Lung (tissue), 12 donors: ENCODE results near the gene PTX4. TPM values are rescaled to one million over a fixed set of nuclear protein-coding genes. Genes with fewer than 3 reads are reported as not detected.

Source experiments
- ATAC-seq: fragments of 200-7000 bp; cut with Tn5 transposase; one replicate; pipeline ENCODE4 v1.9.1; 2020; ENCODE audit warnings: moderate number of reproducible peaks; ENCODE audit not compliant: insufficient read depth, low FRiP score
- DNase-seq, 3 donors: peaks; one replicate each; pipeline ENCODE4 v3.0.0-alpha.2; 2013 to 2017
- H3K27ac ChIP-seq, 2 donors: one replicate each; pipeline ENCODE4 v1.5.1; 2013; ENCODE audit warnings: mild to moderate bottlenecking in 2 of 2, moderate library complexity in 2 of 2, control low read depth in 1 of 2, inconsistent platforms in 1 of 2, low read depth in 1 of 2, low read length in 1 of 2
- H3K27me3 ChIP-seq, 3 donors: one replicate each; pipeline ENCODE4 v1.5.1; 2013; ENCODE audit warnings: low read length in 2 of 3; ENCODE audit not compliant: control insufficient read depth in 3 of 3, insufficient read depth in 3 of 3
- H3K36me3 ChIP-seq, 4 donors: one replicate each; pipeline ENCODE4 v1.5.1; 2013; ENCODE audit warnings: low read length in 4 of 4, mild to moderate bottlenecking in 1 of 4, moderate library complexity in 1 of 4; ENCODE audit not compliant: control insufficient read depth in 4 of 4, insufficient read depth in 4 of 4
- H3K4me1 ChIP-seq, 5 donors: one replicate each; pipeline ENCODE4 v1.5.1; 2013; ENCODE audit warnings: low read length in 5 of 5, mild to moderate bottlenecking in 2 of 5, moderate library complexity in 1 of 5; ENCODE audit not compliant: control insufficient read depth in 5 of 5, insufficient read depth in 5 of 5
- H3K4me3 ChIP-seq: one replicate; pipeline ENCODE4 v1.5.1; 2013; ENCODE audit warnings: mild to moderate bottlenecking, control low read depth, moderate library complexity
- H3K9ac ChIP-seq, 2 donors: one replicate each; pipeline ENCODE4 v1.5.1; 2013; ENCODE audit warnings: low read length in 2 of 2, control low read depth in 1 of 2; ENCODE audit not compliant: insufficient read depth in 1 of 2
- H3K9me3 ChIP-seq, 4 donors: one replicate each; pipeline ENCODE4 v1.5.1; 2013; ENCODE audit warnings: low read length in 3 of 4, mild to moderate bottlenecking in 1 of 4, moderate library complexity in 1 of 4; ENCODE audit not compliant: control insufficient read depth in 4 of 4, insufficient read depth in 3 of 4
- WGBS, 2 donors: extraction: QIAGEN DNeasy Blood & Tissue Kit; methylation state at CpG; one replicate each; pipeline ENCODE4 v1.1.7; 2013; 5-methylcytosine and 5-hydroxymethylcytosine counted together
- polyA plus RNA-seq, 2 donors: library from polyadenylated mRNA; stranded (reverse); fragments of 200-250 nt; gene quantifications; one replicate each; pipeline ENCODE4 v1.2.1, GENCODE V29; 2013
- total RNA-seq, 2 donors: library from RNA; depleted of rRNA in 1 of 2; stranded (reverse); fragments of >200 nt in 1 of 2; gene quantifications; one replicate each; pipeline ENCODE4 v1.2.1, GENCODE V29; 2014 to 2021
- TF ChIP-seq, protein P1 (sequence below): IDR thresholded peaks from 2 replicates; pipeline ENCODE4 v1.5.1; 2012; ENCODE audit warnings: mild to moderate bottlenecking; ENCODE audit errors: control extremely low read depth, extremely low read depth
- donor health status: control.
- donor health status: control.
- donor health status: Bipolar disorder and iron deficiency.
- donor health status: healthy.
- donor health status: DM: yes; HTN: yes; CAD: no.

The PTX4 gene
- total and polyA plus RNA-seq, 4 donors, result 0.02 to 0.31 (median 0.25) TPM; not detected in 1

DNA sequence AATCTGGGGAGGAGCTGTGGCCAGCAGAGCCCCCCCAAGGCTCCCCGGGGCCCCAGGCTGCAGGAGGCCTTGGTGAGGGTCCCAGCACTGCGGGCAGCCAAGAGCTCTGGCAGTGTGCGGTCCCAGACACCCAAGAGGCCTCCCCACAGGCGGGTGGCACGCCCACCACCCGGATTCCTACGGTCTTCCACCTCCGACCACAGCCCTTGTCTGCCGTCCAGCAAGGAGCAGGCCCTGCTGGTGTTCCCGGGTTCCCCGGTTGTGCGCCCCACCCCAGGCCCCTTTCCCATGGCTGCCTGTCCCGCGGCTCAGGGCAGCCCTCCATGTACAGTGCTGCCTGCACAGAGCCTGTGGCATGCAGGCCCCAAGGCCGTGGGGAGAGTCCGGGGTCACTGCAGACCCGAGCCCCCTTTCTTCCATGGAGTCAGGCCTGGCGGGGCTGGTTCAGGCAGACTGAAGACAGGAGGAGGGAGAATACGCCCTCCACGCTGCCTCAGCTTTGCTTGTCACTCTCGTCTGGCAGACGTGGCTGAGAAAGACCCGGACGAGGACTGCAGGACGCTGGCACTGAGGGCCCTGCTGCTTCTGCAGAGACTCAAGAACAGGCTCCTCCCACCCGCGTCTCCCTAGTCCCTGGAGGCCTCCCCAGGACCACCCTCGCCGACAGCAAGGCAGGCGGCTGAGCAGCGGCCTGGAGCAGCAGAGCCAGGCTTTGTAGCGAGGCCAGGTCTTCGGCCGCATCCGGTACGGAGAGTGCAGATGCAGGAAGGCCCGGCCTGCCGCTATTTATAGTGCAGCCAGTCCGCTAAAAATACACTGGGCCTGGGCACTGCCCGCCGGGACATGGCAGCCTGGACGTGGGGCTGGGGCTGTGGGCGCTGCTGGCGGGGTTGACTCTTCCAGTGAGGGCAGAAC lies 20.8 kb upstream of the PTX4 start:
- peaks cover 0 to 4% (median under 1%) of the 10 kb centered on the region in 4 donors for H3K9me3 ChIP-seq
- peaks cover 0 to 21% (median 3%) of the 10 kb centered on the region in 5 donors for H3K4me1 ChIP-seq
- 69 to 81% methylated on average over 44 of the region's 44 CpGs for WGBS, 2 donors
- TF ChIP-seq, protein P1, sequence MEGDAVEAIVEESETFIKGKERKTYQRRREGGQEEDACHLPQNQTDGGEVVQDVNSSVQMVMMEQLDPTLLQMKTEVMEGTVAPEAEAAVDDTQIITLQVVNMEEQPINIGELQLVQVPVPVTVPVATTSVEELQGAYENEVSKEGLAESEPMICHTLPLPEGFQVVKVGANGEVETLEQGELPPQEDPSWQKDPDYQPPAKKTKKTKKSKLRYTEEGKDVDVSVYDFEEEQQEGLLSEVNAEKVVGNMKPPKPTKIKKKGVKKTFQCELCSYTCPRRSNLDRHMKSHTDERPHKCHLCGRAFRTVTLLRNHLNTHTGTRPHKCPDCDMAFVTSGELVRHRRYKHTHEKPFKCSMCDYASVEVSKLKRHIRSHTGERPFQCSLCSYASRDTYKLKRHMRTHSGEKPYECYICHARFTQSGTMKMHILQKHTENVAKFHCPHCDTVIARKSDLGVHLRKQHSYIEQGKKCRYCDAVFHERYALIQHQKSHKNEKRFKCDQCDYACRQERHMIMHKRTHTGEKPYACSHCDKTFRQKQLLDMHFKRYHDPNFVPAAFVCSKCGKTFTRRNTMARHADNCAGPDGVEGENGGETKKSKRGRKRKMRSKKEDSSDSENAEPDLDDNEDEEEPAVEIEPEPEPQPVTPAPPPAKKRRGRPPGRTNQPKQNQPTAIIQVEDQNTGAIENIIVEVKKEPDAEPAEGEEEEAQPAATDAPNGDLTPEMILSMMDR, result no peak
- no peak overlapping the region for H3K9ac ChIP-seq
- H3K27ac ChIP-seq, result peak overlapping the region; percentile 66 to 83
- no peak for ATAC-seq
- no peaks in the 10 kb centered on the region for H3K27me3 ChIP-seq
- peaks cover 0 to 48% (median 9%) of the 10 kb centered on the region in 4 donors for H3K36me3 ChIP-seq
- H3K4me3 ChIP-seq, result no peak overlapping the region
- peak in 1 of 3 donors; percentile 43 for DNase-seq

DNA sequence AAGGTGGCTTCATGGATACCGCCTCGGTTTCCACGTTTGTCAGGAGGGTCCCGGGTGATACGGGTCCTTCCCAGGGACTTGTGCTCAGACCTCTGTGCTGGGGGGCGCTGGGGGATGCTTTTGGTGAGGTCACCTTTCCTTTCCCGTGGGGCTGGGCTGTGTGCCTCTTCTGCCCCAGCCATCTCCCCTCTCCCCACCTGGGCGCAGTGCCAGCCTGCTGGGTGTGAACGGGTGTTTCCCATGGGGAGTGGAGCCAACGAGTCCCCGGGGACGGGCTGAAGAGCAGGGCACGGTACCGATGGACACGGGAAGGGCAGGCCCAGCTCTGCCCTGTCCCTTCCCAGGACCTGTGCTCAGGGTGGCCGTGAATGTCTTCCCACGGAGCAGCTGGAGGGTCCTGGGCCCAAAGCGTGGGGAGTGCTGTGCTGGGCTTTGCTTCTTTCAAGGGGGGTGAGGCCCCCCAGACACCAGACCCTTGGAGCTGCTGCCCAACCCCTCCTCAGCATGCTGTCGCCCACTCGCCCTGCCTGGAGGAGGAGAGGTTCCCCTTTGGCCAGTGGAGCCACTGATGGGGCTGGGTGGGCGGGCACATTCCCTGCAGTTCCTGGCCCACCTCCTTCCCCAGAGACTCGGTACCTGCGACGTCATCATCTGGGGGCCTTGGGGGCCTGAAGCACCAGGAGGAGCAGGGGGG lies 19.9 kb upstream of the PTX4 start:
- WGBS, 2 donors, result 80 to 82% methylated on average over 24 of the region's 24 CpGs
- Histone ChIP-seq H3K4me1 (peaks cover 0 to 21% (median 3%) of the 10 kb centered on the region in 5 donors), H3K4me3 (no peak overlapping the region), H3K9me3 (no peaks in the 10 kb centered on the region), H3K27me3 (no peaks in the 10 kb centered on the region), H3K36me3 (peaks cover 0 to 46% (median 9%) of the 10 kb centered on the region in 4 donors), H3K9ac (no peak overlapping the region), H3K27ac (peak overlapping the region; percentile 66 to 83)
- TF ChIP-seq, protein P1, result no peak
- ATAC-seq, result no peak
- DNase-seq, result no peak

DNA sequence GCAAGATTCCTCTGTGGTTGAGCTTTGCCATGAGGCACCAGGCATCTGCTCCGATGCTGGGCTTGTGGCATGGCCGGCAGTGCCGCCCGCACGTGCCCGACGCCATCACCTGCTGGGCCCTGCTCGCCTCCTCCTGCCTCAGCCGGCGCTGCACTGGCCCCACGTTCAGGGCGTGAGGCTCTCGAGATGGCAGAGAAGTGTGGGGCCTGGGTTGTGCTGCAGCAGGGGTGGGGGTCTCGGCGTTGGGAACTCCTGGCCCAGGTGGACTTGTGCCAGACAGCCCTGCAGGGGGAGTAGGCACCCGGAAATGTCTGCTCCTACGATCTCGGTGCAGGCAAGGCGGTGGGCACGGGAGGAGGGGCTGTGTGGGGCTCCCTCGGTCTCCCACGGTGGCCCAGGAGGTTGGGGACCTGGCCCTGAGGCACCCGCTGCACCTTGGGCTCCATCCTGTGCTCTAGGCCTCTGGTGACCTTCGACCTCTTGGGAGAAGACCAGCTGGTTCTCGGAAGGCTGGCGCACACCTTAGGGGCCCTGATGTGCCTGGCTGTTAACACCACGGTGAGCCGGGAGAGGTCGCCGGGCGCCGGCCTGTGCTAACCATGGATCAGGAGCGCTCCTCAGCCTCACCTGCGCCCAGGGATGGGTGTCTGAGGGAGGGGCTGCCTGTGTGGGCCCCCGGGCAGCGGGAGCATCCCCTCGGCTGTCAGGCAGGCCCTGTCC lies 17.9 kb upstream of the PTX4 start:
- Histone ChIP-seq H3K9ac (no peak overlapping the region), H3K9me3 (no peaks in the 10 kb centered on the region), H3K4me1 (peaks cover 0 to 14% (median 3%) of the 10 kb centered on the region in 5 donors), H3K27me3 (no peaks in the 10 kb centered on the region), H3K36me3 (peaks cover 5 to 60% (median 16%) of the 10 kb centered on the region in 4 donors), H3K27ac (no peak overlapping the region), H3K4me3 (no peak overlapping the region)
- DNase-seq, result no peak
- 95 to 96% methylated on average over 37 of the region's 37 CpGs for WGBS, 2 donors
- ATAC-seq, result no peak
- TF ChIP-seq, protein P1, result no peak
